Cerebellar cortex (tissue), 1 donor: Measurements from ENCODE around the gene KCNMB2.
A peak's percentile ranks its signal among the peaks of the same experiment; 100 is the strongest.
"Not testable (repeated sequence)": the region's sequence is repeated elsewhere in the genome, so short reads cannot be mapped to it uniquely, and the experiment has no call there.

Experiments used
- DNase-seq: peaks from one replicate; pipeline ENCODE4 v3.0.0-alpha.2; 2015; ENCODE audit warnings: low spot score

The KCNMB2 gene

GRCh38 chr3:178699810-178700209 lies 163.6 kb downstream of the KCNMB2 start:
- DNase-seq = no peak

- DNase-seq = no peak
Observed at GRCh38 chr3:178703268-178703975, 167.2 kb downstream of the KCNMB2 start.

- DNase-seq = no peak
Observed at GRCh38 chr3:178705925-178706324, 169.7 kb downstream of the KCNMB2 start.

- no peak for DNase-seq
Observed at GRCh38 chr3:178706411-178706810, 170.2 kb downstream of the KCNMB2 start.

- DNase-seq = no peak
Observed at GRCh38 chr3:178707311-178708031, 171.2 kb downstream of the KCNMB2 start.

- no peak for DNase-seq
Observed at GRCh38 chr3:178709051-178709450, 172.8 kb downstream of the KCNMB2 start.

GRCh38 chr3:178711753-178712152 lies 175.5 kb downstream of the KCNMB2 start:
- DNase-seq = no peak

- no peak for DNase-seq
Observed at GRCh38 chr3:178712247-178712646, 176.0 kb downstream of the KCNMB2 start.

- DNase-seq = no peak
Observed at GRCh38 chr3:178714925-178715832, 178.9 kb downstream of the KCNMB2 start.

- DNase-seq = no peak
Observed at GRCh38 chr3:178718995-178719635, 182.9 kb downstream of the KCNMB2 start.

- no peak for DNase-seq
Observed at GRCh38 chr3:178732824-178733223, 196.6 kb downstream of the KCNMB2 start.

- no peak for DNase-seq
Observed at GRCh38 chr3:178735032-178735674, 198.9 kb downstream of the KCNMB2 start.

GRCh38 chr3:178736300-178736699 lies 200.1 kb downstream of the KCNMB2 start:
- DNase-seq = no peak

- no peak for DNase-seq
Observed at GRCh38 chr3:178739720-178740119, 203.5 kb downstream of the KCNMB2 start.

- DNase-seq = no peak
Observed at GRCh38 chr3:178741020-178741419, 204.8 kb downstream of the KCNMB2 start.

GRCh38 chr3:178743297-178743696 lies 207.1 kb downstream of the KCNMB2 start:
- DNase-seq = no peak

GRCh38 chr3:178745861-178746655 lies 209.8 kb downstream of the KCNMB2 start:
- DNase-seq = not testable (repeated sequence)

- DNase-seq = no peak
Observed at GRCh38 chr3:178748874-178749273, 212.6 kb downstream of the KCNMB2 start.

- DNase-seq = peak; percentile 3
Observed at GRCh38 chr3:178749471-178749870, 213.2 kb downstream of the KCNMB2 start.

- no peak for DNase-seq
Observed at GRCh38 chr3:178750639-178751300, 214.5 kb downstream of the KCNMB2 start.
